ENCODE results near the gene SLC30A9.
A peak's percentile ranks its signal among the peaks of the same experiment; 100 is the strongest.

The SLC30A9 gene

GRCh38 chr4:41990365-41991111 lies at the start of gene SLC30A9:
SLC30A9 (plus strand) TSS chr4:41990530; CDS start chr4:41990652, 122 bp downstream.
- Mint-ChIP-seq H3K27ac (peak within 1 kb of the TSS; percentile 95 to 97), H3K4me3 (peak within 1 kb of the TSS; percentile 96 to 97), H3K9me3 (no peaks in the 10 kb centered on the region), H3K4me1 (peaks cover 13% of the 10 kb centered on the region), H3K27me3 (no peaks in the 10 kb centered on the region)
- peak; percentile 98 for ATAC-seq
- DNase-seq: peak; percentile 86 to 92

DNA sequence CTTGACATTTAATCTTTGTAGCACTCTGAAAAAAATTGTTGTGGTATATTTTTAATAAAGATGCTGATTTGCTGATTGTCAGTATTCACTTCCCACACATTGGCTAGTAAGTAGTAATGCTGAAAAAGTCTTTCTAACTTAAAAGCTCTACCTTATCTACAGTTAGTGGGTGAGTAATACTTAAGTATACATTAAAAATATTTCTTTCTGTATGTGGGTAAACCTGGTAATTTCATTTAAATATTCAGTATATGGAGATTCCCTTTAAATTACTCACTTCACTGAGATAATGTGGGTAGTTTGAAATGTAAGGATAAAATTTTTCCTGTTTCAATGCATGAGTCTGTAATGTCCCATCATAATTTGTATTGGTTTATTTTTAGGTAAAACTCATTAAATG lies 49.5 kb upstream of the SLC30A9 start:
- peaks cover 31% of the 10 kb centered on the region for H3K4me1 Mint-ChIP-seq
- H3K27me3 Mint-ChIP-seq: no peaks in the 10 kb centered on the region
- no peak overlapping the region for H3K27ac Mint-ChIP-seq
- ATAC-seq (no peak), DNase-seq (no peak)
- no peaks in the 10 kb centered on the region for H3K9me3 Mint-ChIP-seq
- H3K4me3 Mint-ChIP-seq: no peak overlapping the region

- Mint-ChIP-seq H3K9me3 (no peaks in the 10 kb centered on the region), H3K4me3 (no peak overlapping the region), H3K27me3 (no peaks in the 10 kb centered on the region), H3K27ac (no peak overlapping the region), H3K4me1 (peaks cover 10% of the 10 kb centered on the region)
- no peak for DNase-seq
- no peak for ATAC-seq
Measured at GRCh38 chr4:41943506-41943905, 46.8 kb upstream of the SLC30A9 start.

DNA sequence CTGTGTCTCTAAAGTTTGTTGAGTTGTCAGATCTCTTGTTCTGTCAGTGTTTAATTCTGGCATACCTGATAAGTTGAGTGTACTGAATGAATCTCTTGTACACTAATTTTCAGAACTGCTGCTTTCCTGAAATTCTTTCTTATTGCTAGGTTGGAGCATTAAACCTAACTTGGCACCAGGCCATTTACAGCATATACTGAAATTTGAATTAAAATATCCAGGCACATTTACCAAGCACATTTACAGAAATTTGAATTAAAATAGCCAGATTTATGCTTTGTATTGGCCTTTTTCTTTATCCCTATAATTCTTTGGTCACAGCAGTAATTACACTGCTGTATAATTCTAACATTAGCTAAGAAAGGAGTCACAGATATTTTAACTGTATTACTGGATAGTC lies 46.2 kb upstream of the SLC30A9 start:
- Mint-ChIP-seq H3K9me3 (no peaks in the 10 kb centered on the region), H3K27me3 (no peaks in the 10 kb centered on the region), H3K27ac (no peak overlapping the region), H3K4me1 (peaks cover 7% of the 10 kb centered on the region), H3K4me3 (no peak overlapping the region)
- DNase-seq (no peak), ATAC-seq (no peak)

- peak overlapping the region in 1 of 2 donors; percentile 4 for H3K27ac Mint-ChIP-seq
- ATAC-seq (no peak), DNase-seq (no peak)
- no peaks in the 10 kb centered on the region for H3K9me3 Mint-ChIP-seq
- H3K27me3 Mint-ChIP-seq: no peaks in the 10 kb centered on the region
- H3K4me3 Mint-ChIP-seq: no peak overlapping the region
- H3K4me1 Mint-ChIP-seq: peaks cover 17% of the 10 kb centered on the region
Measured at GRCh38 chr4:41949531-41949930, 40.8 kb upstream of the SLC30A9 start.

DNA sequence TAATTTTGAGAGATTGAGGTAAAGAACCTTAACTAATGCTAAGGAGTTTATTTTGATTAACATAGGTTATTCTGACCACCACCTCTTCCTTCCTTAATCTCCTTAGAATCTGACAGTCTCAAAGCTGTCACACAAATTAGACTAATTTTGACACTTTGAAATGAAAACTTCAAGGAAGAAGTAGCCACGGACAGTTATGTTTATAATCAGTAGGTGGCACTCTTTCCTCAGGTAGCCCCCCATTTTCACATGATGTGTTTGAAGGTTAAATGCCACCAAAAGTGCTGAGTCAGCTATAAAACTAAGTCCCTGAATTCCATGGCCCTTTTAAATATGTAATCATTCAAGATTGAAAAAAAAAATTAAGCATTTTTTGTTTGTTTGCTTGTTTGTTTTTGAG lies 32.7 kb upstream of the SLC30A9 start:
- no peaks in the 10 kb centered on the region for H3K4me1 Mint-ChIP-seq
- no peak overlapping the region for H3K27ac Mint-ChIP-seq
- ATAC-seq (no peak), DNase-seq (no peak)
- H3K27me3 Mint-ChIP-seq: no peaks in the 10 kb centered on the region
- H3K4me3 Mint-ChIP-seq: no peak overlapping the region
- no peaks in the 10 kb centered on the region for H3K9me3 Mint-ChIP-seq

GRCh38 chr4:41963105-41963504 lies 27.2 kb upstream of the SLC30A9 start:
- no peaks in the 10 kb centered on the region for H3K4me1 Mint-ChIP-seq
- H3K27ac Mint-ChIP-seq: no peak overlapping the region
- DNase-seq (no peak), ATAC-seq (no peak)
- H3K9me3 Mint-ChIP-seq: peaks cover 2 to 4% of the 10 kb centered on the region in 2 donors
- no peak overlapping the region for H3K4me3 Mint-ChIP-seq
- H3K27me3 Mint-ChIP-seq: no peaks in the 10 kb centered on the region

DNA sequence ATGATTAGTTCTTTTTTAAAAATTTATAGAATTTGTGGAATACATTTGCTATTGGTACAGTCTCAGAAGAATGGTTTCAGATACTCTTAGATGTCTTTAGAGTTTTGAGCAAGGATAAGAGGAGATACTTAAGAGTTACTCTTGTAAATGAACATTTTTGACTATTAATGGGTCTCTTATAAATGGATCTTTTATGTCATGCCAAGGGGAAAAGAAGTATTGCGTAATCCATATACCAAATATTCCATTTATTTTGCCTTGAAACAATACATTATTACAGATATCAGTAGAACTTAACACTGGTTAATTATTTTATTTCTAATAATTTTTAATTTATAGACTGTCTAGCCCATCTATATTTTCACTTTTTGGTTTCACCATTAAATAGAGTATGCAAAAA lies 25.9 kb upstream of the SLC30A9 start:
- peaks cover 5 to 15% of the 10 kb centered on the region in 2 donors for H3K9me3 Mint-ChIP-seq
- no peak for DNase-seq
- no peak overlapping the region for H3K4me3 Mint-ChIP-seq
- H3K27ac Mint-ChIP-seq: no peak overlapping the region
- no peaks in the 10 kb centered on the region for H3K4me1 Mint-ChIP-seq
- no peaks in the 10 kb centered on the region for H3K27me3 Mint-ChIP-seq
- no peak for ATAC-seq

- ATAC-seq (no peak), DNase-seq (no peak)
- Mint-ChIP-seq H3K27ac (peak overlapping the region in 1 of 2 donors; percentile 29), H3K4me3 (no peak overlapping the region), H3K4me1 (no peaks in the 10 kb centered on the region), H3K27me3 (no peaks in the 10 kb centered on the region), H3K9me3 (peaks cover 5 to 23% of the 10 kb centered on the region in 2 donors)
Measured at GRCh38 chr4:41967392-41967791, 22.9 kb upstream of the SLC30A9 start.

GRCh38 chr4:41969671-41970070 lies 20.7 kb upstream of the SLC30A9 start:
- Mint-ChIP-seq H3K27me3 (no peaks in the 10 kb centered on the region), H3K9me3 (peaks cover 5 to 23% of the 10 kb centered on the region in 2 donors), H3K4me3 (no peak overlapping the region), H3K27ac (no peak overlapping the region), H3K4me1 (no peaks in the 10 kb centered on the region)
- ATAC-seq: no peak
- no peak for DNase-seq

GRCh38 chr4:41975341-41975740 lies 15.0 kb upstream of the SLC30A9 start:
- Mint-ChIP-seq H3K27ac (no peak overlapping the region), H3K27me3 (peaks cover 13% of the 10 kb centered on the region), H3K4me3 (no peak overlapping the region), H3K9me3 (peaks cover 0 to 8% of the 10 kb centered on the region in 2 donors), H3K4me1 (peaks cover 6% of the 10 kb centered on the region)
- no peak for DNase-seq
- no peak for ATAC-seq

- DNase-seq (no peak), ATAC-seq (no peak)
- peaks cover 13% of the 10 kb centered on the region for H3K27me3 Mint-ChIP-seq
- no peak overlapping the region for H3K27ac Mint-ChIP-seq
- H3K9me3 Mint-ChIP-seq: peaks cover 0 to 5% of the 10 kb centered on the region in 2 donors
- H3K4me1 Mint-ChIP-seq: peaks cover 6% of the 10 kb centered on the region
- no peak overlapping the region for H3K4me3 Mint-ChIP-seq
Measured at GRCh38 chr4:41976775-41977516, 13.4 kb upstream of the SLC30A9 start.

- H3K27me3 Mint-ChIP-seq: peaks cover 13% of the 10 kb centered on the region
- H3K4me1 Mint-ChIP-seq: peaks cover 6% of the 10 kb centered on the region
- ATAC-seq (no peak), DNase-seq (no peak)
- no peak overlapping the region for H3K4me3 Mint-ChIP-seq
- H3K27ac Mint-ChIP-seq: no peak overlapping the region
- H3K9me3 Mint-ChIP-seq: no peaks in the 10 kb centered on the region
Measured at GRCh38 chr4:41977709-41978108, 12.6 kb upstream of the SLC30A9 start.

DNA sequence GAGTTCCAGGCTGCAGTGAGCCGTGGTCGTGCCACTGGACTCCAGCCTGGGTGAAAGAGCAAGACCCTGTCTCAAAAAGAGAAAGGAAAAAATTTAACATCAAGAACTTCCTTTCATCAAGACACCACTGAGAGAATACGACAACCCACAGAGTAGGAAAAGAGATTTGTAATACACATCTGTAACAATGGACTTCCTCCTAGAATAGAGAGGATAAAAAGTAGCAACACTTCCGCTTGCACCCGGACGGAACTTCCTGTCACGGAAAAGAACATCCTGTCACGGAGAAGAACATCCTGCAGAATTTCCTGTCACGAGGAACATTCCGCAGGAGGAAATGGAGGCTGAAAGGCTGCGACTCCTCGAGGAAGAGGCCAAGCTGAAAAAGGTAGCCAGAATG lies 8.9 kb upstream of the SLC30A9 start, which contains the start of gene DCAF4L1:
Gene DCAF4L1, plus strand, starts transcription at position 301 of the 400 bp plus-strand sequence. Its CDS starts 37 bp downstream, at position 338.
- no peaks in the 10 kb centered on the region for H3K9me3 Mint-ChIP-seq
- ATAC-seq (no peak), DNase-seq (no peak)
- peaks cover 13% of the 10 kb centered on the region for H3K27me3 Mint-ChIP-seq
- no peaks in the 10 kb centered on the region for H3K4me1 Mint-ChIP-seq
- peak within 1 kb of the TSS in 1 of 2 donors; percentile 39 for H3K27ac Mint-ChIP-seq
- no peak within 1 kb of the TSS for H3K4me3 Mint-ChIP-seq

DNA sequence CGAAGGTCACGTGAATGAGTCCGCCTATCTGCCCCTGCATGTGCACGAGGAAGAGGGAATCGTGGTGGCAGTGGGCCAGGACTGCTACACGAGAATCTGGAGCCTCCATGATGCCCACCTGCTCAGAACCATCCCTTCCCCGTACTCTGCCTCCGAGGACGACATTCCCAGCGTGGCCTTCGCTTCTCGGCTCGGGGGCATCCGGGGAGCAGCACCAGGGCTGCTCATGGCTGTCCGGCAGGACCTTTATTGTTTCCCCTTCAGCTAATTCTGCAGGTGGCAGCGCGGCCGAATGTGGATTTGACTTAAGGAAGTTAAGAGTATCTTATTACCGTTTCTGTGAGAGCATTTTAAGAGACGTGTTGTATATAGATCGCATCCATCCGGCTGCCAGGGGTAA lies 7.6 kb upstream of the SLC30A9 start:
- ATAC-seq (no peak), DNase-seq (no peak)
- H3K27ac Mint-ChIP-seq: no peak overlapping the region
- H3K4me1 Mint-ChIP-seq: no peaks in the 10 kb centered on the region
- H3K4me3 Mint-ChIP-seq: no peak overlapping the region
- H3K27me3 Mint-ChIP-seq: peaks cover 5% of the 10 kb centered on the region
- H3K9me3 Mint-ChIP-seq: no peaks in the 10 kb centered on the region

DNA sequence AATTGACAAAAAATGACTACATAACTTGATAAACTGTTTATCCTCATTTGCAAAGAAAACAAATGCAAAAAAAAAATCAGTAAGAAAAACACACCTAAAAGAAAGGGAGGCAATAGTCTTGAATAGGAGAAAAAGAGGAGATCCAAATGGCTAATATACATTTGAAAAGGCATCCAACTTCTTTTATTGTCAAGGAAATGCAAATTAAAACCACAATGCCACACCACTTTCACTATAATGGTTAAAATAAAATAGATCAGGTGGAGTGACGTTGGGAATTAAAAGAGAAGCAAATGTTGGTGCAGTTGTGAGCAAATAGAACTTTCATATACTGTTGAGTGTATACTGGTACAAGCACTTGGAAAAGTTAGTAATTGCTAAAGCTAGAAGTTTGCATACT lies 5.2 kb upstream of the SLC30A9 start:
- no peaks in the 10 kb centered on the region for H3K9me3 Mint-ChIP-seq
- H3K27ac Mint-ChIP-seq: no peak overlapping the region
- H3K4me1 Mint-ChIP-seq: no peaks in the 10 kb centered on the region
- ATAC-seq: no peak
- no peak overlapping the region for H3K4me3 Mint-ChIP-seq
- H3K27me3 Mint-ChIP-seq: no peaks in the 10 kb centered on the region
- no peak for DNase-seq

Measured in stimulated activated naive CD8-positive, alpha-beta T cell treated with anti-CD3 and anti-CD28 coated beads, Interleukin-15, amount 100 ng/mL, for 72 hours (primary cell).